Loucy (cell line): ENCODE results near the gene N4BP2L1.
"Not testable (repeated sequence)": the region's sequence is repeated elsewhere in the genome, so short reads cannot be mapped to it uniquely, and the experiment has no call there.

Experiments
- EZH2phosphoT487 ChIP-seq: fragments of 200-600 bp; IDR thresholded peaks from 2 replicates; pipeline ENCODE4 v1.6.1; 2018; ENCODE audit warnings: antibody characterized with exemption, mild to moderate bottlenecking, moderate library complexity, borderline replicate concordance
- TF ChIP-seq, protein P1 (sequence below): fragments of 200-600 bp; sonication (generic); conservative IDR thresholded peaks from 2 replicates; pipeline ENCODE4 v1.5.1; 2014; ENCODE audit warnings: mild to moderate bottlenecking, antibody characterized with exemption, low read length

DNA sequence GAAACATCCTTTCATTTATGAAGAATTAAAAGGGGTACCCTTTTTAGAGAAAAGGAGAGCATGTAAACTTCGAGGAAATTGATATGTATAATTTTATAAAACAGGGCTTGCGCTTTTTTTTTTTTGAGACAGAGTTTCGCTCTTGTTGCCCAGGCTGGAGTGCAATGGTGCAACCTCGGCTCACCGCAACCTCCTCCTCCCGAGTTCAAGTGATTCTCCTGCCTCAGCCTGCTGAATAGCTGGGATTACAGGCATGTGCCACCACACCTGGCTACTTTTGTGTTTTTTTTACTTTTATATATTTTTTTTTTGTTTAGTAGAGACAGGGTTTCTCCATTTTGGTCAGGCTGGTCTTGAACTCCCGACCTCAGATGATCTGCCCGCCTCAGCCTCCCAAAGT lies 72.0 kb downstream of the N4BP2L1 start:
- TF ChIP-seq, protein P1, sequence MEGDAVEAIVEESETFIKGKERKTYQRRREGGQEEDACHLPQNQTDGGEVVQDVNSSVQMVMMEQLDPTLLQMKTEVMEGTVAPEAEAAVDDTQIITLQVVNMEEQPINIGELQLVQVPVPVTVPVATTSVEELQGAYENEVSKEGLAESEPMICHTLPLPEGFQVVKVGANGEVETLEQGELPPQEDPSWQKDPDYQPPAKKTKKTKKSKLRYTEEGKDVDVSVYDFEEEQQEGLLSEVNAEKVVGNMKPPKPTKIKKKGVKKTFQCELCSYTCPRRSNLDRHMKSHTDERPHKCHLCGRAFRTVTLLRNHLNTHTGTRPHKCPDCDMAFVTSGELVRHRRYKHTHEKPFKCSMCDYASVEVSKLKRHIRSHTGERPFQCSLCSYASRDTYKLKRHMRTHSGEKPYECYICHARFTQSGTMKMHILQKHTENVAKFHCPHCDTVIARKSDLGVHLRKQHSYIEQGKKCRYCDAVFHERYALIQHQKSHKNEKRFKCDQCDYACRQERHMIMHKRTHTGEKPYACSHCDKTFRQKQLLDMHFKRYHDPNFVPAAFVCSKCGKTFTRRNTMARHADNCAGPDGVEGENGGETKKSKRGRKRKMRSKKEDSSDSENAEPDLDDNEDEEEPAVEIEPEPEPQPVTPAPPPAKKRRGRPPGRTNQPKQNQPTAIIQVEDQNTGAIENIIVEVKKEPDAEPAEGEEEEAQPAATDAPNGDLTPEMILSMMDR = not testable (repeated sequence)
- not testable (repeated sequence) for TF ChIP-seq EZH2phosphoT487
